Mammary microvascular endothelial cell (primary cell): ENCODE data around the gene TBX20. TPM values are rescaled to one million over a fixed set of nuclear protein-coding genes. Genes with fewer than 3 reads are reported as not detected.

Experiments used
- total RNA-seq: library from RNA; depleted of rRNA; stranded (reverse); fragments of >200 nt; gene quantifications from 2 replicates; pipeline ENCODE4 v1.2.3, GENCODE V29; 2015

The TBX20 gene, protein sequence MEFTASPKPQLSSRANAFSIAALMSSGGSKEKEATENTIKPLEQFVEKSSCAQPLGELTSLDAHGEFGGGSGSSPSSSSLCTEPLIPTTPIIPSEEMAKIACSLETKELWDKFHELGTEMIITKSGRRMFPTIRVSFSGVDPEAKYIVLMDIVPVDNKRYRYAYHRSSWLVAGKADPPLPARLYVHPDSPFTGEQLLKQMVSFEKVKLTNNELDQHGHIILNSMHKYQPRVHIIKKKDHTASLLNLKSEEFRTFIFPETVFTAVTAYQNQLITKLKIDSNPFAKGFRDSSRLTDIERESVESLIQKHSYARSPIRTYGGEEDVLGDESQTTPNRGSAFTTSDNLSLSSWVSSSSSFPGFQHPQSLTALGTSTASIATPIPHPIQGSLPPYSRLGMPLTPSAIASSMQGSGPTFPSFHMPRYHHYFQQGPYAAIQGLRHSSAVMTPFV
- total RNA-seq, result not detected in 2 replicates

GRCh38 chr7:35253710-35254495, at the start of gene TBX20:
TBX20 (minus strand) TSS chr7:35254100; CDS start chr7:35253620, 480 bp downstream.

Other genes starting within 250 kb of the TBX20 start
- gene DPY19L1, start 216.6 kb downstream of the TBX20 start, total RNA-seq, result 49.9 and 50.8 TPM in 2 replicates